PFSK-1 (cell line): ENCODE measurements around the gene LRFN2.

Experiments used
- FOXP2 ChIP-seq: optimal IDR thresholded peaks from 2 replicates; pipeline ENCODE3; 2011; ENCODE audit warnings: borderline replicate concordance, control low read depth, inconsistent platforms; ENCODE audit not compliant: insufficient read depth; ENCODE audit errors: extremely low read length, extremely low read depth
- POLR2AphosphoS5 ChIP-seq: IDR thresholded peaks from 2 replicates; pipeline ENCODE4 v1.6.1; 2012; ENCODE audit warnings: low read depth, mild to moderate bottlenecking, control low read depth, low read length, moderate library complexity
- REST ChIP-seq, 2 experiments: IDR thresholded peaks; 2 replicates each; pipeline versions ENCODE4 v1.6.1 to v1.8.0; 2011 to 2012; ENCODE audit warnings: low read depth in 2 of 2, low read length in 2 of 2, control low read depth in 1 of 2, inconsistent platforms in 1 of 2, mild to moderate bottlenecking in 1 of 2, moderate library complexity in 1 of 2; ENCODE audit not compliant: insufficient read depth in 1 of 2
- SIN3A ChIP-seq: IDR thresholded peaks from 2 replicates; pipeline ENCODE4 v1.6.1; 2012; ENCODE audit warnings: mild to moderate bottlenecking, low read length, moderate library complexity, borderline replicate concordance; ENCODE audit not compliant: insufficient read depth
- TAF1 ChIP-seq: IDR thresholded peaks from 2 replicates; pipeline ENCODE4 v1.6.1; 2012; ENCODE audit warnings: low read length, control low read depth, borderline replicate concordance; ENCODE audit not compliant: insufficient read depth

LRFN2 gene

DNA sequence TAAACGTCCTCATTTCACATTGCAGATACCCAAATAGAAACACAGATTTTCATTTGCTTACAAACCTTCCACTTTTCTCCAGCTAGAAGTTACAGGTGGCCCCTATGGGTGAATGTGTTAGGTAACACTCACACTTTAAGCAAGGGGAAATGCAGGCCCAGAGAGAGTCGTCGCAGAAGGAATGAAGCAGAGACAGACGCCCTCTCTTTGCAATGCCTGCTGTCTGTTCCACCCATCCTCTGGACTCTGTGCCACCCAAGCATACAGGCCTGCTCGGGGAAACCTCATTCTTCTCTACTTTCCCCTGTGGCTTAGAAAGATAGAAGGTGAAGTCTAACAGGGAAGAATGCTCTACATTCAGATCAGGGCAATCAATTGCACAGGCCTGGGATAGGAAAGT, 57.2 kb downstream of the LRFN2 start:
- TF ChIP-seq TAF1 (no peak), REST (IDR thresholded peaks at IDR 0.05; ENCODE audit: insufficient read depth in 1 of 2, low read depth in 2 of 2, low read length in 2 of 2) (no peak), FOXP2 (no peak), SIN3A (no peak), POLR2AphosphoS5 (no peak)

- TF ChIP-seq POLR2AphosphoS5 (no peak), FOXP2 (no peak), TAF1 (no peak), SIN3A (no peak), REST (IDR thresholded peaks at IDR 0.05; ENCODE audit: insufficient read depth in 1 of 2, low read depth in 2 of 2, low read length in 2 of 2) (no peak)
Observed at GRCh38 chr6:40529040-40529439, 58.1 kb downstream of the LRFN2 start.

DNA sequence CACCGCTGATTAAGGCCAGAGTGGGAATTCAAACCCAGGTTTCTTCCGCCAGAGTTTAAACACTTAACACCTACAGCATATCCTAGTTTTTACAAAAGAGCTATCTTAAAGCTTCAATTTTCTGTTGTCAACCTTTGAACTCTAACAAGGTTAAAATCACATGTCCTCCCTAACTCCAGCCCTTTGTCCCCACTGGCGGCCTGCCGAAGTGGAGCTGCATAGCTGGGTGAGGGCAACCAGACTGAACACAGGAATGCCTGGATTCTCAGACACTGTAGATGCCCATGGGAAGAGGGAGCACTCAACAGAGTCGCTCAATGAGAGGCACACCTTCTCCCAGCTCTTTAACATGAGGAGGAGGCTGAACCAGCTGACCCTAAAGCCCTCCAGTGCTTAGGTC, 59.1 kb downstream of the LRFN2 start:
- TF ChIP-seq POLR2AphosphoS5, result no peak
- TF ChIP-seq SIN3A, result no peak
- no peak for TF ChIP-seq FOXP2
- TF ChIP-seq REST (IDR thresholded peaks at IDR 0.05; ENCODE audit: insufficient read depth in 1 of 2, low read depth in 2 of 2, low read length in 2 of 2), result no peak
- no peak for TF ChIP-seq TAF1

- TF ChIP-seq FOXP2, result no peak
- TF ChIP-seq TAF1, result no peak
- TF ChIP-seq POLR2AphosphoS5, result no peak
- no peak for TF ChIP-seq REST (IDR thresholded peaks at IDR 0.05; ENCODE audit: insufficient read depth in 1 of 2, low read depth in 2 of 2, low read length in 2 of 2)
- no peak for TF ChIP-seq SIN3A
Observed at GRCh38 chr6:40526036-40526435, 61.1 kb downstream of the LRFN2 start.

- TF ChIP-seq SIN3A (no peak), POLR2AphosphoS5 (no peak), REST (IDR thresholded peaks at IDR 0.05; ENCODE audit: insufficient read depth in 1 of 2, low read depth in 2 of 2, low read length in 2 of 2) (no peak), TAF1 (no peak), FOXP2 (no peak)
Observed at GRCh38 chr6:40524797-40525585, 62.2 kb downstream of the LRFN2 start.
